WTC11 (cell line): ENCODE data around the gene C17orf107.

Experiments
- ZNF671 ChIP-seq: fragments of 250-450 bp; sonication (Bioruptor Pico); IDR thresholded peaks from 2 replicates; pipeline ENCODE4 v1.8.0; 2021; ENCODE audit warnings: mild to moderate bottlenecking
- TF ChIP-seq, protein P1 (sequence below): sonication (generic); formaldehyde crosslinking; IDR thresholded peaks from 2 replicates; pipeline ENCODE4 v1.8.0; 2022; ENCODE audit warnings: mild to moderate bottlenecking, missing genetic modification reagents
- TF ChIP-seq, protein P2 (sequence below): fragments of 200-600 bp; IDR thresholded peaks from 2 replicates; pipeline ENCODE4 v1.8.0; 2022; ENCODE audit warnings: antibody characterized with exemption

DNA sequence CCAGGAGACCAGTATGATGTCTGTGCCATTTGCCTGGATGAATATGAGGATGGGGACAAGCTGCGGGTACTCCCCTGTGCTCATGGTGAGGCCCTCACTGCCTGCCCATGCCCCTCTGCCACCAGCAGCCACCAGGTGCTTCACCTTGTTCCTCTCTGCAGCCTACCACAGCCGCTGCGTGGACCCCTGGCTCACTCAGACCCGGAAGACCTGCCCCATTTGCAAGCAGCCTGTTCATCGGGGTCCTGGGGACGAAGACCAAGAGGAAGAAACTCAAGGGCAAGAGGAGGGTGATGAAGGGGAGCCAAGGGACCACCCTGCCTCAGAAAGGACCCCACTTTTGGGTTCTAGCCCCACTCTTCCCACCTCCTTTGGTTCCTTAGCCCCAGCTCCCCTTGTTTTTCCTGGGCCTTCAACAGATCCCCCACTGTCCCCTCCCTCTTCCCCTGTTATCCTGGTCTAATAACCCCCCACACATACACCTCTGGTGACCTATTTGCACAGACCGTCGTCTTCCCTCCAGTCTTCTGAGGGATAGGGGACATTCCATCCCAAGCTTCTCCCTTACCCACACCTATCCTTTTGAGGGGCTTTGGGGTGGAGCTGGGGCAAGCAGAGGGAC, 45.3 kb downstream of the C17orf107 start:
- TF ChIP-seq, protein P1, sequence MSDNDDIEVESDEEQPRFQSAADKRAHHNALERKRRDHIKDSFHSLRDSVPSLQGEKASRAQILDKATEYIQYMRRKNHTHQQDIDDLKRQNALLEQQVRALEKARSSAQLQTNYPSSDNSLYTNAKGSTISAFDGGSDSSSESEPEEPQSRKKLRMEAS (CRISPR knock-in tag), result no peak
- peak; percentile 15; the same call in 1 of the 2 replicates for TF ChIP-seq ZNF671
- TF ChIP-seq, protein P2, sequence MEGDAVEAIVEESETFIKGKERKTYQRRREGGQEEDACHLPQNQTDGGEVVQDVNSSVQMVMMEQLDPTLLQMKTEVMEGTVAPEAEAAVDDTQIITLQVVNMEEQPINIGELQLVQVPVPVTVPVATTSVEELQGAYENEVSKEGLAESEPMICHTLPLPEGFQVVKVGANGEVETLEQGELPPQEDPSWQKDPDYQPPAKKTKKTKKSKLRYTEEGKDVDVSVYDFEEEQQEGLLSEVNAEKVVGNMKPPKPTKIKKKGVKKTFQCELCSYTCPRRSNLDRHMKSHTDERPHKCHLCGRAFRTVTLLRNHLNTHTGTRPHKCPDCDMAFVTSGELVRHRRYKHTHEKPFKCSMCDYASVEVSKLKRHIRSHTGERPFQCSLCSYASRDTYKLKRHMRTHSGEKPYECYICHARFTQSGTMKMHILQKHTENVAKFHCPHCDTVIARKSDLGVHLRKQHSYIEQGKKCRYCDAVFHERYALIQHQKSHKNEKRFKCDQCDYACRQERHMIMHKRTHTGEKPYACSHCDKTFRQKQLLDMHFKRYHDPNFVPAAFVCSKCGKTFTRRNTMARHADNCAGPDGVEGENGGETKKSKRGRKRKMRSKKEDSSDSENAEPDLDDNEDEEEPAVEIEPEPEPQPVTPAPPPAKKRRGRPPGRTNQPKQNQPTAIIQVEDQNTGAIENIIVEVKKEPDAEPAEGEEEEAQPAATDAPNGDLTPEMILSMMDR, result no peak
